OCI-LY7 (cell line): Measurements from ENCODE around the gene KATNAL1.

Experiments
- CTCF ChIP-seq: fragments of 200-600 bp; sonication (generic); conservative IDR thresholded peaks from 2 replicates; pipeline ENCODE4 v1.5.1; 2014; ENCODE audit warnings: mild to moderate bottlenecking, antibody characterized with exemption, low read length, moderate library complexity, mixed read lengths
- EZH2phosphoT487 ChIP-seq: fragments of 200-600 bp; sonication (generic); IDR thresholded peaks from 2 replicates; pipeline ENCODE4 v1.6.1; 2018; ENCODE audit warnings: low read depth, borderline replicate concordance, mild to moderate bottlenecking, mixed run types, antibody characterized with exemption, low read length, moderate library complexity, mixed read lengths

- TF ChIP-seq EZH2phosphoT487 (no peak), CTCF (no peak)
Observed at GRCh38 chr13:30186634-30187415, 120.5 kb downstream of the KATNAL1 start.
